CD14-positive monocyte (primary cell): Measurements from ENCODE around the gene MAN2B2. TPM values are rescaled to one million over a fixed set of nuclear protein-coding genes. Genes with fewer than 3 reads are reported as not detected.

Source experiments
- DNase-seq, 3 donors: peaks; one replicate each; pipeline ENCODE4 v3.0.0-alpha.2; 2011 to 2022
- H2AFZ ChIP-seq: 2 replicates; pipeline ENCODE4 v1.6.0; 2012; ENCODE audit warnings: mild to moderate bottlenecking, low read depth, low read length, inconsistent platforms; ENCODE audit not compliant: insufficient read depth, poor library complexity, severe bottlenecking
- H3K27ac ChIP-seq, 2 donors: 1 replicate in 1 of 2; 2 replicates in 1 of 2; pipeline ENCODE4 v1.5.1; 2012 to 2013; ENCODE audit warnings: low read length in 2 of 2, control low read depth in 1 of 2, inconsistent platforms in 1 of 2, low read depth in 1 of 2, mild to moderate bottlenecking in 1 of 2
- H3K27me3 ChIP-seq, 2 donors: one replicate each; pipeline versions ENCODE4 v1.6.0 to v1.6.1; 2011 to 2013; ENCODE audit warnings: low read length in 2 of 2; ENCODE audit not compliant: control insufficient read depth in 2 of 2, insufficient read depth in 2 of 2
- H3K36me3 ChIP-seq, 2 donors: replicated peaks in 1 of 2; 1 replicate in 1 of 2; 2 replicates in 1 of 2; pipeline versions ENCODE4 v1.5.1 to v1.6.1; 2012 to 2013; ENCODE audit warnings: low read length in 2 of 2, control low read depth in 1 of 2, inconsistent platforms in 1 of 2, mild to moderate bottlenecking in 1 of 2; ENCODE audit not compliant: insufficient read depth in 2 of 2, control insufficient read depth in 1 of 2
- H3K4me1 ChIP-seq, 2 donors: 1 replicate in 1 of 2; 2 replicates in 1 of 2; pipeline versions ENCODE4 v1.5.1 to v1.6.1; 2012 to 2013; ENCODE audit warnings: low read length in 2 of 2, control low read depth in 1 of 2, inconsistent platforms in 1 of 2, mild to moderate bottlenecking in 1 of 2, moderate library complexity in 1 of 2; ENCODE audit not compliant: insufficient read depth in 2 of 2, control insufficient read depth in 1 of 2
- H3K4me2 ChIP-seq: replicated peaks from 2 replicates; pipeline ENCODE3; 2012; ENCODE audit warnings: low read length, moderate library complexity, mild to moderate bottlenecking; ENCODE audit not compliant: poor library complexity, severe bottlenecking; ENCODE audit errors: extremely low read depth
- H3K4me3 ChIP-seq, 3 experiments: fragments of 200-600 bp in 1 of 3; sonication (generic) in 1 of 3; replicated peaks in 1 of 3; 1 replicate in 2 of 3; 2 replicates in 1 of 3; pipeline ENCODE4 v1.5.1; 2011 to 2013; ENCODE audit warnings: low read length in 3 of 3, mild to moderate bottlenecking in 3 of 3, control low read depth in 2 of 3, low read depth in 2 of 3, inconsistent platforms in 1 of 3, moderate library complexity in 1 of 3
- H3K79me2 ChIP-seq: 2 replicates; pipeline ENCODE4 v1.6.0; 2012; ENCODE audit warnings: mild to moderate bottlenecking, control low read depth, inconsistent platforms, low read length, moderate library complexity; ENCODE audit not compliant: insufficient read depth
- H3K9ac ChIP-seq: 2 replicates; pipeline ENCODE4 v1.6.0; 2017; ENCODE audit warnings: low read length, mild to moderate bottlenecking; ENCODE audit not compliant: insufficient read depth, poor library complexity, severe bottlenecking
- H3K9me3 ChIP-seq, 2 donors: replicated peaks in 1 of 2; 1 replicate in 1 of 2; 2 replicates in 1 of 2; pipeline versions ENCODE4 v1.5.1 to v1.6.1; 2012 to 2013; ENCODE audit warnings: low read length in 2 of 2, control low read depth in 1 of 2; ENCODE audit not compliant: control insufficient read depth in 1 of 2, insufficient read depth in 1 of 2
- H4K20me1 ChIP-seq: 2 replicates; pipeline ENCODE4 v1.6.0; 2012; ENCODE audit warnings: mild to moderate bottlenecking, low read length, control low read depth, moderate library complexity; ENCODE audit not compliant: insufficient read depth
- H3K27ac Mint-ChIP-seq, 7 donors: one replicate each; pipeline ENCODE4 v1.8.0; 2020; ENCODE audit warnings: mild to moderate bottlenecking in 7 of 7, mixed read lengths in 7 of 7, moderate library complexity in 6 of 7, inconsistent platforms in 2 of 7
- H3K27me3 Mint-ChIP-seq, 3 donors: one replicate each; pipeline ENCODE4 v1.8.0; 2021 to 2022; ENCODE audit warnings: low read depth in 3 of 3, mild to moderate bottlenecking in 3 of 3, mixed read lengths in 3 of 3, moderate library complexity in 3 of 3, inconsistent platforms in 1 of 3
- H3K36me3 Mint-ChIP-seq, 2 donors: one replicate each; pipeline ENCODE4 v1.8.0; 2020; ENCODE audit warnings: mixed read lengths in 2 of 2, inconsistent platforms in 1 of 2, mild to moderate bottlenecking in 1 of 2
- H3K4me1 Mint-ChIP-seq: one replicate; pipeline ENCODE4 v1.8.0; 2020; ENCODE audit warnings: mild to moderate bottlenecking, mixed read lengths
- H3K4me3 Mint-ChIP-seq, 2 donors: one replicate each; pipeline ENCODE4 v1.8.0; 2020; ENCODE audit warnings: mild to moderate bottlenecking in 2 of 2, mixed read lengths in 2 of 2, moderate library complexity in 1 of 2
- H3K9me3 Mint-ChIP-seq, 7 donors: one replicate each; pipeline ENCODE4 v1.8.0; 2020 to 2022; ENCODE audit warnings: mixed read lengths in 7 of 7, mild to moderate bottlenecking in 6 of 7, moderate library complexity in 6 of 7, inconsistent platforms in 2 of 7
- CTCF ChIP-seq: fragments of 200-600 bp; IDR thresholded peaks from one replicate; pipeline ENCODE4 v1.8.0; 2022; ENCODE audit warnings: antibody characterized with exemption, mild to moderate bottlenecking
- WGBS: methylation state at CpG from one replicate; pipeline ENCODE4 v1.1.5; 2013; ENCODE audit warnings: missing lambda C conversion rate; ENCODE audit not compliant: insufficient coverage; 5-methylcytosine and 5-hydroxymethylcytosine counted together
- intact Hi-C, 2 donors: fragments of 100-400 bp; cut with micrococcal nuclease; formaldehyde crosslinking; loops; one replicate each; pipeline versions ENCODE4 v1.15.0 to v1.15.1; 2023
- polyA plus RNA-seq, 3 donors: library from polyadenylated mRNA; depleted of rRNA in 1 of 3; unstranded in 2 of 3; stranded (reverse) in 1 of 3; fragments of 300-500 nt in 2 of 3; fragments of >200 nt in 1 of 3; fragmentation: Illumina TruSeq in 2 of 3; gene quantifications; 1 replicate in 2 of 3; 2 replicates in 1 of 3; pipeline ENCODE4 v1.2.3, GENCODE V29; 2012 to 2021

The MAN2B2 gene
- polyA plus RNA-seq, 3 donors, result 9.6 to 28.4 (median 10.6) TPM

GRCh38 chr4:6614701-6615230 lies 39.8 kb downstream of the MAN2B2 start:
- H3K27ac ChIP-seq, result no peak overlapping the region
- H3K36me3 Mint-ChIP-seq, result peaks cover 86 to 95% of the 10 kb centered on the region in 2 donors

More at GRCh38 chr4:6614701-6615230, 39.8 kb downstream of the MAN2B2 start:
- H3K9me3 Mint-ChIP-seq, result peaks cover 0 to 7% (median 3%) of the 10 kb centered on the region in 7 donors
- H3K9ac ChIP-seq, result no peak overlapping the region
- H3K27me3 ChIP-seq, result no peaks in the 10 kb centered on the region
- H3K4me1 ChIP-seq, result no peaks in the 10 kb centered on the region
- 88% methylated on average over 9 of the region's 11 CpGs for WGBS
- no peak for DNase-seq
- peaks cover 2% of the 10 kb centered on the region for H3K4me1 Mint-ChIP-seq
- H3K79me2 ChIP-seq, result no peaks in the 10 kb centered on the region
- H2AFZ ChIP-seq, result no peak overlapping the region
- H3K4me3 ChIP-seq, result no peak overlapping the region
- H3K4me2 ChIP-seq, result no peak overlapping the region
- H3K4me3 Mint-ChIP-seq, result no peak overlapping the region
- no peak for TF ChIP-seq CTCF
- intact Hi-C loops, result no loop called here
- peaks cover 0 to 6% (median 0%) of the 10 kb centered on the region in 3 donors for H3K27me3 Mint-ChIP-seq
- no peaks in the 10 kb centered on the region for H4K20me1 ChIP-seq
- H3K27ac Mint-ChIP-seq, result no peak overlapping the region
- H3K9me3 ChIP-seq, result no peaks in the 10 kb centered on the region
- peaks cover 91 to 100% of the 10 kb centered on the region in 2 donors for H3K36me3 ChIP-seq
